Activated CD8-positive, alpha-beta memory T cell treated with anti-CD3 and anti-CD28 coated beads for 36 hours (primary cell): ENCODE results near the gene SMARCC1. TPM values are rescaled to one million over a fixed set of nuclear protein-coding genes. Genes with fewer than 3 reads are reported as not detected.

Experiments
- CTCF ChIA-PET: fragments of 350-600 bp; sonication (Branson Sonifier 250); formaldehyde crosslinking; loops from one replicate; lab custom pipeline; 2021; ENCODE audit warnings: antibody characterized with exemption; lab: Charles Lee
- POLR2A ChIA-PET: fragments of 350-600 bp; sonication (Branson Sonifier 250); formaldehyde crosslinking; loops from one replicate; lab custom pipeline; 2021; ENCODE audit warnings: antibody characterized with exemption; lab: Charles Lee
- total RNA-seq, 2 experiments: library from RNA; stranded (reverse); gene quantifications; one replicate each; pipeline ENCODE4 v1.2.3, GENCODE V29; 2021

The SMARCC1 gene
- total RNA-seq, 2 experiments from 2014 or later: 111 TPM

GRCh38 chr3:47580481-47580880 lies 201.2 kb downstream of the SMARCC1 start:
- CTCF ChIA-PET: no interaction called here
- POLR2A ChIA-PET: no interaction called here

- ChIA-PET CTCF (no interaction called here), POLR2A (no interaction called here)
Measured at GRCh38 chr3:47579875-47580274, 201.8 kb downstream of the SMARCC1 start.

- ChIA-PET CTCF (no interaction called here), POLR2A (no interaction called here)
Measured at GRCh38 chr3:47578691-47579632, 202.7 kb downstream of the SMARCC1 start, which contains the start of gene CSPG5. TSS of gene CSPG5 (minus strand) at chr3:47578865. CDS start at chr3:47578693, 172 bp downstream.

- ChIA-PET CTCF (interaction anchor here (1.2 kb wide), 1 partner anchor 56 kb away, joined by 3 read pairs; no protein-coding TSS in a partner anchor), POLR2A (no interaction called here)
Measured at GRCh38 chr3:47578119-47578632, 203.5 kb downstream of the SMARCC1 start.

DNA sequence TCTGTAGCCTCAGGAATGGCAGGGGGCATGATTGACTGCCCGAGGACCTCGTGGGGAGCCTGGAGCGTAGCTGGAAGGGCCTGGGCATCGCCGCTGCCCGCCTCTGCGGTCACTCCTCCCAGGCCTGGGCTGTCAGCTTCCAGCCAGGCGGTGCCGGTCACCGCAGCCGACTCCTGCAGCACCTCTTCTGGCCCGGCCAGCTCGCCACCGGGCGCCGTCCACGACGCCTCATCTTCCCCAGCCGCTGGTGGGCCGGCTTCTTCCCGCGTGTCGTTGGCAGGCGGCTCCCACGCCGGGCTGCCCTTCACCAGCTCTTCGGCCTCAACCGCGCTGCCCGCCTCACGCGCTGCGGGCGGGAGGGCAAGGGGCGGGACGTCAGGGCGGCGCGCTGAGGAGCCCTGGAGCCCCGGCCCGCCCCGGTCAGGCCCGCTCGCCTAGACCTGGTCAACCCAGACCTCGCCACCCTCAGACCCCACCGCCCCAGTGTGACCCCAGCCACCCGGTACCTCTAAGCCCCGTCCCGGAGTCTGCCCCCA lies 204.0 kb downstream of the SMARCC1 start:
- POLR2A ChIA-PET: no interaction called here
- CTCF ChIA-PET: interaction anchor here (1.0 to 1.2 kb wide), 2 partner anchors 9 to 56 kb away, joined by 3 read pairs; no protein-coding TSS in a partner anchor

DNA sequence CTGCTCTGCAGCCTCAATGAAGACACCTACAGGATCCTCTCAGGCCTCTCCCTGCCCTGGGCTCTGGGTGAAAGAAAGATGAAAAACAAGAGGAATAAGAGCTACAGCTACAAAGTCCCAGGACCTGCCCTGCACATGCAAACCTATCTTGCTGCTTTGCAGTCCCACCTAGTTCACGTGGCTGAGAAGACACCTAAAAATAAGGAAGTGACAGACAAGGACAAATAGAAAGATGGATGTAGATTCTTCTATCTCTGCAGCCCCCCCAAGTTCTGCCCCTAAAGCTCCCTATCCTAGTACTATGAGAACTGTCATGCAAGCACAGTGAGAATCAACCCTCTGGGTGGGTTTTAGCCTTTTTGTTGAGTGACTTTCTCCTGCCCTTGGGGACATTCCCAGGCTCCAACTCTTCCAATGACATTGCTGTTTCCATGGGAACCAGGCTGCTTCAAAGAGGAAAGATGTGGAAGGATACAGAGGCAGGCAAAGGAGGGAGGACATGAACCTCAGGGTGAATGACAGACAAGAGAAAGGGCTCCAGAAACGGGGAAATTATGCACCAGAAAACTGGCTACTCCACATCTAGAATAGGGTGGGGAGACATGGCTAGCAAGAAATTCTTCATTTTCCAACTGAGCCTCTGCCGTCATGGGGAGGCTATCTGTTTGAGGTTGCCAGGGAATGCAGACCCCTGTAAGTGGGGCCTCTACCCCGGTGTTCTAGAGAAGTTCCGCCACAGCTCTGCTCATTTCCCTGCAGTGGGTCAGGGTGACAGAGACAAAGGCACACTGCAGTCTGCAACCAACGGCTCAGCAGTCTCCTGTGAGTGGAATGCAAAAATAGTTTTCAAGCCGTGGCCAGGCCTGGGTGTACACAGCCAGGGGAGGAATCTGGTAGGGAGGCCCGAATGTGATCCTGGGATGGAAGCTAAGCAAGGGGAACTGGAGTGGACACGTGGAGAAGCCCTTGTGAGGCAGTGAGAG lies 208.2 kb downstream of the SMARCC1 start:
- ChIA-PET POLR2A (no interaction called here), CTCF (interaction anchor here (1.2 kb wide), 1 partner anchor 51 kb away, joined by 3 read pairs; no protein-coding TSS in a partner anchor)

GRCh38 chr3:47571391-47572175 lies 210.1 kb downstream of the SMARCC1 start:
- ChIA-PET POLR2A (no interaction called here), CTCF (no interaction called here)

GRCh38 chr3:47568901-47569300 lies 212.8 kb downstream of the SMARCC1 start:
- CTCF ChIA-PET: interaction anchor here (0.8 to 1.2 kb wide), 2 partner anchors 8 to 46 kb away, joined by 3 to 4 read pairs; no protein-coding TSS in a partner anchor

DNA sequence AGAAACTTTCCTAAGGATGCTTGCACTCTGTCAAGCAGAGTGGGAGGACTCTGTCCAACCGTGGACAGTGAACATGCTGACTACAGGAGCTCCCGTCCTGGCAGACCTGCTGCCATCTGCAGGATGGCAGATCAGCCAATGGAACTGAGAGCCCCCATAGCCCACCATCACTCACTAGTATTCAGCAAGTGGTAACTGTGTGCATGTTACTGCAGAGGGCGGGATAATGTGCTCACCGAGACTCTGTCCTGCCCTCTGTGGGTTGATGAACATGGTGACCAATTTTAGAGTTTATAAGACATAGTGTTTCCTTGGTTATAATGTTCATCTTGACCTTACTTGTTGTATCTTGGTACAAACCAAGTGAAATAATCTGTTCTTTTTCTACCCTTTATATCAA lies 214.5 kb downstream of the SMARCC1 start:
- POLR2A ChIA-PET: no interaction called here
- CTCF ChIA-PET: interaction anchor here (1.2 kb wide), 1 partner anchor 45 kb away, joined by 3 read pairs; no protein-coding TSS in a partner anchor

More at GRCh38 chr3:47568901-47569300, 212.8 kb downstream of the SMARCC1 start:
- POLR2A ChIA-PET: no interaction called here

DNA sequence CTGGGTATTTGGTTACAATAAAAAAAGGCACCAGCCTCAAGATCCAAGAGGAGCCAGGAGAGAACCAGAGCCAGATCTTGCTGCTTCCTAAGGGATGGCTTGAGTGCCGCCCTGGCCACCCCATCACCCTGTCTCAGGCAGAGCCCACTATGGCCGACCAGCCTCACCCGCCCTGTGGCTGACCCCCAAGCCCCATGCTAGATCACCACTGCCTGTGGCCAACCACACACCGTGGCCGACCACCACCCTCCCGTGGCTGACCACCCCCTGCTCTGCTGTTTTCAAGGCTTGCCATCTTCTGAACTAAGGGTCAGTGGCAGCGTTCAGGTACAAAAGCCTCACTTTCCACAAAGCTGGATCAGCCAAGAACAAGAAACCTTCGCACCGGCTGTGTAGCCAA lies 215.0 kb downstream of the SMARCC1 start:
- ChIA-PET CTCF (interaction anchor here (1.2 kb wide), 1 partner anchor 44 kb away, joined by 3 read pairs; no protein-coding TSS in a partner anchor), POLR2A (no interaction called here)

- CTCF ChIA-PET: no interaction called here
- POLR2A ChIA-PET: no interaction called here
Measured at GRCh38 chr3:47565734-47566550, 215.8 kb downstream of the SMARCC1 start.

- CTCF ChIA-PET: interaction anchor here (0.6 to 1.4 kb wide), 2 partner anchors 19 to 34 kb away, joined by 3 to 4 read pairs; no protein-coding TSS in a partner anchor
- POLR2A ChIA-PET: no interaction called here
Measured at GRCh38 chr3:47556351-47556750, 225.3 kb downstream of the SMARCC1 start.

DNA sequence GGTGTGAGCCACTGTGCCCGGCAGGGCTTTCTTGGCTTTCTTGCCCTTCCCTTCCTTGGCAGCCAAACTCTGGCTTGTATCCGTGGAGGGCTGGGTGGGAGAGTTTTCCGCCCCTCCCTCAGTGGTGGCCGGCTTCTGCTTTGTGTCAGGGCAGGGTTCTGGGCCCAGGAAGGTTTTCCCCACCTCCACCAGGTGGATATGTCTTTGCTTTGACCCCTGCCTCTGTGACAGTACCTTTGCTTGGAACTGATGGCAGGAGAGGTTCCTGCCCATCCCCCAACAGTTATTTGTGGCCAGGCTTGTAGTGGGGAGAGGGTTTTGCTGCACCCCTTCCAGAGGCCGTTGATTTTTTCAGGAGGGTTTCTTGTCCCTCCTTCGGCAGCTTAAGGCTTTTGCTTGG lies 227.4 kb downstream of the SMARCC1 start:
- CTCF ChIA-PET: no interaction called here
- POLR2A ChIA-PET: no interaction called here

GRCh38 chr3:47553407-47553806 lies 228.3 kb downstream of the SMARCC1 start:
- ChIA-PET CTCF (no interaction called here), POLR2A (no interaction called here)

DNA sequence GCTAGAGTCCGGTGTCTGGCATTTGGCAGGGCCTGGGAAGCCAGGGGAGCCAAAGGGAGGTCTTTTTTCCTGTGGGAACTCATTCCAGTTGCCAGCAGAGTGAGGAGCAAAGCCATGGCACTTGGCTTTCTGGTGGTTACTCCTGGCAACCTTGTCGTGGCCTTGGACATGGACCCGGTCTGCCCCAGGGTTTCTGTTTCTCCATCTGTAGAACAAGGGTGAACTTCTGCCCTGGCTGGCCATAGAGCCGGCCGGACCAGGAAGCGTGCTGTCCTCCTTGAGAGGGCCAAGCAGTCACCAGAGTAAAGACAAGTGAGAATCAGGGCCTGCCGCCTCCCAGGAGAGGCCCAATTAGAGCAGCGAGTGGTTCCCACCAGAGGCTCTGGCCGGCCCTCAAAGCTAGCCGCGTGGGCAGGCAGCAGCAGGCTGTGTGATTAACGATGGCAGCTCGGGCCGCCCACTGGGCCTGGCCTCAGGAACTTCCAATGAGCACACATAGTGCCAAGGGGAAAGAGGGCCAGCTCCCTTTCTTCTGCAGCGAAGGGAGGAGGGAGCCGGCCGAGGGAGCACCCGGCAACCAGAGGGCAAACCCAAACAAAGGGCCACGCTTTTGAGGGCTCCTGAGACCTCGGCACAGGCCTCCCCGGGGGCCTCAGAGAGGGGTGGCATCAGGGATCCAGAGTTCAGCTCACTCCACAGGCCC lies 239.1 kb downstream of the SMARCC1 start:
- ChIA-PET CTCF (interaction anchor here (0.6 kb wide), 1 partner anchor 27 kb away, joined by 3 read pairs; no protein-coding TSS in a partner anchor), POLR2A (no interaction called here)

DNA sequence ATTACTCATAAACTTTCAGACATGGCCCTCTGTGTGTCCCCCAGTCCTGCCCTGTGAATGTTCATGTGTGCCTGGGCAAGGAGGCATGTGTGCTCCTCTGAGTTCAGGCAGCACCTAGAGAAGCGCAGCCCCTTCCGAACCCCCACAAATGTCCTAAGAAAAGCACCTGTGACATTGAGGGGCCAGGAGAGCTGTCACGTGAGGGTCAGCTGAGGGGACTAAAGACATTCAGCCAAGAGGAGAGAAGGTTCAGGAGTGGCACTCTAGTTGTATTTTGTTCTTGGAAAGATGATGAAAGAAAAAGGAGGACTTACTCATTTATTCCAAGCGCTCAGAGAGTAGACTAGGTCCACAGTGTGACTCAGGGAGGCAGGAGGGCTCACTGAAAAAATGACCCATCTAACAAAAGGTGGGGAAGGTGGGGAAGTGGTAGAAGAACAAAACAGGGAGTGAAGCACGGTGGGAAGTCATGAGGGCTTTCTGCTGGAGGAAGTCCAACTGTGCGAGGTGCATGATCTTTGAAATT lies 240.0 kb downstream of the SMARCC1 start:
- POLR2A ChIA-PET: no interaction called here
- CTCF ChIA-PET: interaction anchor here (0.6 kb wide), 1 partner anchor 205 kb away, joined by 3 read pairs; no protein-coding TSS in a partner anchor
